Measurements from ENCODE around the gene STARD10. TPM values are rescaled to one million over a fixed set of nuclear protein-coding genes. Genes with fewer than 3 reads are reported as not detected.

The STARD10 gene
- total and polyA plus RNA-seq, 2 experiments from 2014 or later = 16.6 to 20.5 TPM

GRCh38 chr11:72767203-72768062, 26.4 kb downstream of the STARD10 start (continued):
- no peak for TF ChIP-seq EZH2 (IDR thresholded peaks at IDR 0.05; ENCODE audit: low read depth, unreplicated experiment)
- TF ChIP-seq CTCF (conservative IDR thresholded peaks at IDR 0.05; ENCODE audit: low read depth in 2 of 2) = no peak

- Mint-ChIP-seq H3K36me3 (ENCODE audit: low read depth) (no peaks in the 10 kb centered on the region), H3K4me3 (no peak overlapping the region), H3K9me3 (no peaks in the 10 kb centered on the region), H3K27ac (no peak overlapping the region), H3K4me1 (peaks cover 37% of the 10 kb centered on the region), H3K27me3 (ENCODE audit: insufficient read depth, low read depth, poor library complexity) (peaks cover 17% of the 10 kb centered on the region)
- H3K4me1 ChIP-seq (ENCODE audit: insufficient read depth) = peaks cover 14% of the 10 kb centered on the region; the same call in 1 of the 2 replicates
- H3F3A ChIP-seq (replicated peaks; ENCODE audit: low read depth) = no peaks in the 10 kb centered on the region; the same call in 1 of the 2 replicates
- DNase-seq (ENCODE audit: low spot score) (no peak), ATAC-seq (no peak)
- no peaks in the 10 kb centered on the region for H3K79me2 ChIP-seq (replicated peaks; ENCODE audit: insufficient read depth)
- H3K27me3 ChIP-seq (ENCODE audit: insufficient read depth) = no peaks in the 10 kb centered on the region
- H3K27ac ChIP-seq (ENCODE audit: low read depth) = no peak overlapping the region
- H3K36me3 ChIP-seq (ENCODE audit: insufficient read depth) = no peaks in the 10 kb centered on the region
- no peaks in the 10 kb centered on the region for H3K9me2 ChIP-seq (ENCODE audit: insufficient read depth)
- no peak overlapping the region for H2AFZ ChIP-seq
- no peaks in the 10 kb centered on the region; the same call in 1 of the 2 replicates for H4K20me1 ChIP-seq (replicated peaks; ENCODE audit: insufficient read depth)
- no peak overlapping the region for H3K4me3 ChIP-seq
- no peak overlapping the region for H3K4me2 ChIP-seq
- TF ChIP-seq CREB1 (CRISPR knock-in tag; IDR thresholded peaks at IDR 0.05; ENCODE audit: low read depth) = no peak
- TF ChIP-seq REST (IDR thresholded peaks at IDR 0.05; ENCODE audit: unreplicated experiment) = no peak
- TF ChIP-seq POLR2AphosphoS5 (IDR thresholded peaks at IDR 0.05; ENCODE audit: low read depth) = no peak
- TF ChIP-seq NANOG (IDR thresholded peaks at IDR 0.05; ENCODE audit: borderline replicate concordance) = no peak
- no peak for TF ChIP-seq ZNF114 (CRISPR knock-in tag; IDR thresholded peaks at IDR 0.05)
- no peak for TF ChIP-seq ZNF462 (CRISPR knock-in tag; IDR thresholded peaks at IDR 0.05)
- TF ChIP-seq EZH2phosphoT487 (IDR thresholded peaks at IDR 0.05; ENCODE audit: unreplicated experiment) = no peak
- no peak for TF ChIP-seq JUNB (IDR thresholded peaks at IDR 0.05; ENCODE audit: unreplicated experiment)
- no peak for TF ChIP-seq ZNF331 (CRISPR knock-in tag; IDR thresholded peaks at IDR 0.05; ENCODE audit: low read depth)
These were observed 27.5 kb downstream of the STARD10 start for GRCh38 chr11:72766152-72766902.

Data from GM23338 (cell line).